Skeletal muscle satellite cell (primary cell): Measurements from ENCODE around the gene CLOCK.

ENCODE experiments used
- H3K27me3 ChIP-seq: 2 replicates; pipeline ENCODE4 v1.7.0; 2013; ENCODE audit warnings: low read length; ENCODE audit not compliant: control insufficient read depth, insufficient read depth
- H3K36me3 ChIP-seq: 2 replicates; pipeline ENCODE4 v1.7.0; 2013; ENCODE audit warnings: mild to moderate bottlenecking, control low read depth, low read length; ENCODE audit not compliant: insufficient read depth
- H3K4me1 ChIP-seq: 2 replicates; pipeline ENCODE4 v1.7.0; 2013; ENCODE audit warnings: low read length; ENCODE audit not compliant: control insufficient read depth, insufficient read depth
- H3K4me2 ChIP-seq: 2 replicates; pipeline ENCODE4 v1.7.0; 2013; ENCODE audit warnings: mild to moderate bottlenecking, low read length
- H3K4me3 ChIP-seq: 2 replicates; pipeline ENCODE4 v1.7.0; 2013; ENCODE audit warnings: low read length
- H3K9ac ChIP-seq: 2 replicates; pipeline ENCODE4 v1.7.0; 2013; ENCODE audit warnings: mild to moderate bottlenecking, low read depth, low read length, moderate library complexity
- H3K9me3 ChIP-seq: replicated peaks from 2 replicates; pipeline ENCODE4 v1.7.0; 2013; ENCODE audit warnings: mild to moderate bottlenecking, control low read depth, low read length

CLOCK gene

GRCh38 chr4:55444827-55445226 lies 101.9 kb downstream of the CLOCK start:
- Histone ChIP-seq H3K4me1 (peaks cover 24% of the 10 kb centered on the region), H3K9me3 (no peaks in the 10 kb centered on the region), H3K4me3 (no peak overlapping the region), H3K9ac (no peak overlapping the region), H3K27me3 (no peaks in the 10 kb centered on the region), H3K36me3 (peaks cover 22% of the 10 kb centered on the region), H3K4me2 (no peak overlapping the region)

GRCh38 chr4:55442541-55442940 lies 104.2 kb downstream of the CLOCK start:
- Histone ChIP-seq H3K4me3 (no peak overlapping the region), H3K36me3 (peaks cover 22% of the 10 kb centered on the region), H3K4me2 (no peak overlapping the region), H3K9me3 (no peaks in the 10 kb centered on the region), H3K4me1 (peaks cover 18% of the 10 kb centered on the region), H3K9ac (no peak overlapping the region), H3K27me3 (no peaks in the 10 kb centered on the region)

GRCh38 chr4:55440786-55441185 lies 105.9 kb downstream of the CLOCK start:
- H3K4me3 ChIP-seq = no peak overlapping the region
- H3K9me3 ChIP-seq = no peaks in the 10 kb centered on the region
- peaks cover 3% of the 10 kb centered on the region for H3K4me1 ChIP-seq
- peaks cover 32% of the 10 kb centered on the region for H3K36me3 ChIP-seq
- H3K27me3 ChIP-seq = no peaks in the 10 kb centered on the region
- no peak overlapping the region for H3K9ac ChIP-seq
- no peak overlapping the region for H3K4me2 ChIP-seq

- H3K9ac ChIP-seq = no peak overlapping the region
Observed at GRCh38 chr4:55439023-55439422, 107.7 kb downstream of the CLOCK start.

GRCh38 chr4:55438314-55438713 lies 108.4 kb downstream of the CLOCK start:
- no peaks in the 10 kb centered on the region for H3K9me3 ChIP-seq
- no peaks in the 10 kb centered on the region for H3K4me1 ChIP-seq
- no peaks in the 10 kb centered on the region for H3K27me3 ChIP-seq
- peaks cover 41% of the 10 kb centered on the region for H3K36me3 ChIP-seq
- H3K4me3 ChIP-seq = no peak overlapping the region
- H3K4me2 ChIP-seq = no peak overlapping the region
- H3K9ac ChIP-seq = no peak overlapping the region

More at GRCh38 chr4:55439023-55439422, 107.7 kb downstream of the CLOCK start:
- Histone ChIP-seq H3K4me2 (no peak overlapping the region), H3K36me3 (peaks cover 46% of the 10 kb centered on the region), H3K9me3 (no peaks in the 10 kb centered on the region), H3K4me1 (no peaks in the 10 kb centered on the region), H3K27me3 (no peaks in the 10 kb centered on the region), H3K4me3 (no peak overlapping the region)

GRCh38 chr4:55437823-55438222 lies 108.9 kb downstream of the CLOCK start:
- H3K27me3 ChIP-seq = no peaks in the 10 kb centered on the region
- peaks cover 44% of the 10 kb centered on the region for H3K36me3 ChIP-seq
- no peak overlapping the region for H3K4me2 ChIP-seq
- no peak overlapping the region for H3K9ac ChIP-seq
- no peak overlapping the region for H3K4me3 ChIP-seq
- no peaks in the 10 kb centered on the region for H3K4me1 ChIP-seq
- no peaks in the 10 kb centered on the region for H3K9me3 ChIP-seq

GRCh38 chr4:55437356-55437796 lies 109.3 kb downstream of the CLOCK start:
- no peaks in the 10 kb centered on the region for H3K27me3 ChIP-seq
- no peak overlapping the region for H3K4me3 ChIP-seq
- H3K9me3 ChIP-seq = no peaks in the 10 kb centered on the region
- H3K36me3 ChIP-seq = peaks cover 48% of the 10 kb centered on the region
- no peaks in the 10 kb centered on the region for H3K4me1 ChIP-seq
- H3K4me2 ChIP-seq = no peak overlapping the region
- no peak overlapping the region for H3K9ac ChIP-seq

GRCh38 chr4:55435141-55435841 lies 111.4 kb downstream of the CLOCK start:
- H3K27me3 ChIP-seq = no peaks in the 10 kb centered on the region
- H3K9me3 ChIP-seq = no peaks in the 10 kb centered on the region
- no peak overlapping the region for H3K9ac ChIP-seq
- H3K4me3 ChIP-seq = no peak overlapping the region
- H3K4me2 ChIP-seq = no peak overlapping the region
- H3K4me1 ChIP-seq = no peaks in the 10 kb centered on the region
- H3K36me3 ChIP-seq = peaks cover 62% of the 10 kb centered on the region

GRCh38 chr4:55431710-55432336 lies 114.9 kb downstream of the CLOCK start:
- Histone ChIP-seq H3K27me3 (no peaks in the 10 kb centered on the region), H3K9me3 (no peaks in the 10 kb centered on the region), H3K4me3 (no peak overlapping the region), H3K36me3 (peaks cover 82% of the 10 kb centered on the region), H3K4me1 (no peaks in the 10 kb centered on the region), H3K9ac (no peak overlapping the region), H3K4me2 (no peak overlapping the region)

- Histone ChIP-seq H3K9ac (no peak overlapping the region), H3K4me2 (no peak overlapping the region), H3K4me3 (no peak overlapping the region), H3K27me3 (no peaks in the 10 kb centered on the region), H3K36me3 (peaks cover 88% of the 10 kb centered on the region), H3K4me1 (no peaks in the 10 kb centered on the region), H3K9me3 (no peaks in the 10 kb centered on the region)
Observed at GRCh38 chr4:55424791-55425190, 121.9 kb downstream of the CLOCK start.

- H3K27me3 ChIP-seq = no peaks in the 10 kb centered on the region
- H3K9me3 ChIP-seq = no peaks in the 10 kb centered on the region
- no peak overlapping the region for H3K4me2 ChIP-seq
- no peaks in the 10 kb centered on the region for H3K4me1 ChIP-seq
- H3K4me3 ChIP-seq = no peak overlapping the region
- no peak overlapping the region for H3K9ac ChIP-seq
- peaks cover 72% of the 10 kb centered on the region for H3K36me3 ChIP-seq
Observed at GRCh38 chr4:55416176-55416575, 130.5 kb downstream of the CLOCK start.

GRCh38 chr4:55411621-55412020 lies 135.1 kb downstream of the CLOCK start:
- Histone ChIP-seq H3K4me2 (no peak overlapping the region), H3K4me1 (peaks cover 23% of the 10 kb centered on the region), H3K9me3 (no peaks in the 10 kb centered on the region), H3K27me3 (no peaks in the 10 kb centered on the region), H3K36me3 (peaks cover 43% of the 10 kb centered on the region), H3K4me3 (no peak overlapping the region), H3K9ac (no peak overlapping the region)
